ENCODE data around the gene GPRC5A. TPM values are rescaled to one million over a fixed set of nuclear protein-coding genes. Genes with fewer than 3 reads are reported as not detected.

GPRC5A gene
- total RNA-seq, 4 donors from 2014 or later: 1.4 to 21.9 (median 3.0) TPM

DNA sequence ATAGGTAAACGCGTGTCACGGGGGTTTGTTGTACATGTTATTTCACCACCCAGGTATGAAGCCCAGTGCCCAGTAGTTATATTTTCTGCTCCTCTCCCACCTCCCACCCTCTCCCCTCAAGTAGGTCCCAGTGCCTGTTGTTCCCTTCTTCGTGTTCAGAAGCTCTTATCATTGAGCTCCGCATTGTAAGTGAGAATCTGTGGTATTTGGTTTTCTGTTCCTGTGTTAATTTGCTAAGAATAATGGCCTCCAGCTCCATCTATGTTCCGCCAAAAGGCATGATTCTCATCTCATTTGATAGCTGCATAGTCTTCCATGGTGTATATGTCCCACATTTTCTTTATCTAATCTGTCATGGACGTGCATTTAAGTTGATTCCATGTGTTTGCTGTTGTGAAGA is 67.5 kb downstream of the GPRC5A start:
- no peak overlapping the region for H3K4me3 ChIP-seq
- TF ChIP-seq CTCF (IDR thresholded peaks at IDR 0.05): no peak
- no peak for TF ChIP-seq EP300 (IDR thresholded peaks at IDR 0.05)
- TF ChIP-seq POLR2A (IDR thresholded peaks at IDR 0.05): no peak
- TF ChIP-seq POLR2AphosphoS5 (IDR thresholded peaks at IDR 0.05): no peak
- H3K36me3 ChIP-seq: no peaks in the 10 kb centered on the region
- no peaks in the 10 kb centered on the region for H3K4me1 ChIP-seq
- WGBS, 2 donors (ENCODE audit: low coverage in 1 of 2): 64 to 70% methylated on average over 5 to 7 of the region's 7 CpGs
- H3K27ac ChIP-seq: no peak overlapping the region
- no peaks in the 10 kb centered on the region for H3K27me3 ChIP-seq
- H3K9me3 ChIP-seq: no peaks in the 10 kb centered on the region
- no peak for ATAC-seq

DNA sequence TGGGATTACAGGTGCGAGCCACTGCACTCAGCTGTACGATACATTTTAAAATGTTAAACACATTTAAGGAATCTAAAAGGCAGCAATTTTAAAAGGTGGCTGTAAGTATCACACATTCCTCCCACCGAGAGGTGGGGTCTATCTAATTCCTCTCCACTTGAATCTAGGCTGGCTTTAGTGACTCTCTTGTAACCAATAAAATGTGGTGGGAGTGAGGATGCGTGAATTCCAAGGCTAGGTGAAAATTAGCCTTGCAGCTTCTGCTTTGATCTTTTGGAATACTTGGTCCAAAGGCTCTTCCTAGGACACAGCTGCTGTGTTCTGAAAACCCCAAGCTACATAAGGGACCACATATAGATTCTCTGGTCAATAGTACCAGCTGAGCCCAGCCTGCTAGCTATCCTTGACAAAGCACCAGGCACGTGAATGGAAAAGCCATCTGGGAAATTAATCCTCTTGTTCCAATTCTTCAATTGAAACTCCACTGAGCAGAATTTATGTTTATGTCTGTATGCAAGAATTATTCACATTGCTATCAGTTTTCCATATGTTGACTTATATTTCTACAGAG is 69.4 kb downstream of the GPRC5A start:
- no peak overlapping the region for H3K4me3 ChIP-seq
- no peaks in the 10 kb centered on the region for H3K36me3 ChIP-seq
- no peaks in the 10 kb centered on the region for H3K4me1 ChIP-seq
- H3K9me3 ChIP-seq: no peaks in the 10 kb centered on the region
- WGBS, 2 donors (ENCODE audit: low coverage in 1 of 2): 70 to 71% methylated on average over 5 of the region's 5 CpGs
- H3K27ac ChIP-seq: no peak overlapping the region
- ATAC-seq: no peak
- no peaks in the 10 kb centered on the region for H3K27me3 ChIP-seq
- no peak for TF ChIP-seq EP300 (IDR thresholded peaks at IDR 0.05)
- no peak for TF ChIP-seq POLR2AphosphoS5 (IDR thresholded peaks at IDR 0.05)
- no peak for TF ChIP-seq CTCF (IDR thresholded peaks at IDR 0.05)
- no peak for TF ChIP-seq POLR2A (IDR thresholded peaks at IDR 0.05)

- Histone ChIP-seq H3K4me3 (no peak overlapping the region), H3K9me3 (no peaks in the 10 kb centered on the region), H3K27ac (no peak overlapping the region), H3K4me1 (no peaks in the 10 kb centered on the region), H3K27me3 (no peaks in the 10 kb centered on the region), H3K36me3 (peaks cover 0 to 10% of the 10 kb centered on the region in 2 donors)
- WGBS, 2 donors (ENCODE audit: low coverage in 1 of 2): 82 to 93% methylated on average over 3 to 4 of the region's 4 CpGs
- no peak for ATAC-seq
- no peak for TF ChIP-seq POLR2AphosphoS5 (IDR thresholded peaks at IDR 0.05)
- no peak for TF ChIP-seq POLR2A (IDR thresholded peaks at IDR 0.05)
- TF ChIP-seq EP300 (IDR thresholded peaks at IDR 0.05): no peak
- TF ChIP-seq CTCF (IDR thresholded peaks at IDR 0.05): no peak
Measured at GRCh38 chr12:12964255-12964654, 72.9 kb downstream of the GPRC5A start.

- Histone ChIP-seq H3K27ac (no peak overlapping the region), H3K27me3 (no peaks in the 10 kb centered on the region), H3K4me1 (no peaks in the 10 kb centered on the region), H3K9me3 (no peaks in the 10 kb centered on the region), H3K4me3 (no peak overlapping the region), H3K36me3 (peaks cover 0 to 22% of the 10 kb centered on the region in 2 donors)
- WGBS, 2 donors (ENCODE audit: low coverage in 1 of 2): 63 to 72% methylated on average over 3 to 4 of the region's 4 CpGs
- no peak for ATAC-seq
- TF ChIP-seq EP300 (IDR thresholded peaks at IDR 0.05): no peak
- TF ChIP-seq POLR2AphosphoS5 (IDR thresholded peaks at IDR 0.05): no peak
- no peak for TF ChIP-seq POLR2A (IDR thresholded peaks at IDR 0.05)
- TF ChIP-seq CTCF (IDR thresholded peaks at IDR 0.05): no peak
Measured at GRCh38 chr12:12965836-12966235, 74.5 kb downstream of the GPRC5A start.

Other genes with a start within 250 kb of the GPRC5A start
- gene GPR19, start 195.4 kb upstream of the GPRC5A start, total RNA-seq: under 1 TPM in 2 of 4 donors, not detected in 2; 0.32 to 0.54 TPM
- 100 to 1,000 TPM in 1 of 4 donors, 10 to 100 TPM in 3; 62.6 to 103 (median 73.0) TPM for gene CDKN1B, start 174.2 kb upstream of the GPRC5A start, total RNA-seq
- gene APOLD1, start 105.9 kb upstream of the GPRC5A start, total RNA-seq: 10 to 100 TPM; 16.2 to 33.4 (median 22.8) TPM
- gene DDX47, start 78.2 kb upstream of the GPRC5A start, total RNA-seq: 10 to 100 TPM; 49.2 to 66.7 (median 60.2) TPM
- not detected for gene GPRC5D, start 60.6 kb downstream of the GPRC5A start, total RNA-seq
- gene HEBP1, start 108.7 kb downstream of the GPRC5A start, total RNA-seq: 10 to 100 TPM; 33.8 to 47.5 (median 41.9) TPM
- gene FAM234B, start 152.8 kb downstream of the GPRC5A start, total RNA-seq: 1 to 10 TPM; 4.7 to 6.5 (median 5.5) TPM
- not detected for gene GSG1, start 212.1 kb downstream of the GPRC5A start, total RNA-seq